HepG2 (cell line): Measurements from ENCODE around the gene PDLIM5. TPM values are rescaled to one million over a fixed set of nuclear protein-coding genes. Genes with fewer than 3 reads are reported as not detected.

Source experiments
- ATAC-seq: fragments of 200-7000 bp; cut with Tn5 transposase; 3 replicates; pipeline ENCODE4 v1.9.1; 2020; ENCODE audit warnings: mild to moderate bottlenecking, moderate library complexity
- BruUV-seq: library from RNA; stranded (reverse); fragments of 400-500 nt; replicated peaks from 2 replicates; lab custom pipeline; 2021; lab: Mats Ljungman, UMichigan
- CTCF ChIA-PET: fragments of 300-600 bp; formaldehyde crosslinking; extraction: SDS; loops from one replicate; lab custom pipeline; 2021; ENCODE audit warnings: low total read pairs, inconsistent platforms, low intra/inter-chr PET ratio; lab: Yijun Ruan, JAX
- POLR2A ChIA-PET: fragments of 350-600 bp; sonication (Branson Sonifier 250); formaldehyde crosslinking; loops from one replicate; lab custom pipeline; 2020; ENCODE audit warnings: antibody characterized with exemption, inconsistent platforms; lab: Yijun Ruan, JAX
- DNase-seq: peaks from one replicate; pipeline ENCODE4 v3.0.0-alpha.2; 2015; ENCODE audit warnings: low spot score
- FAIRE-seq: peaks from 3 replicates; lab custom pipeline; 2011; peaks lifted over from hg19 to GRCh38; lab: Jason Lieb, UNC
- H2AFZ ChIP-seq: one replicate; pipeline ENCODE4 v1.6.1; 2011; ENCODE audit warnings: low read length, inconsistent platforms
- H3K27ac ChIP-seq: fragments of 300-600 bp; 3 replicates; pipeline ENCODE4 v1.8.0; 2011; ENCODE audit warnings: mixed run types, mild to moderate bottlenecking, mixed read lengths, low read length, inconsistent platforms; ENCODE audit not compliant: insufficient read depth; ENCODE audit errors: extremely low read length
- H3K27me3 ChIP-seq, 2 experiments: fragments of 200-600 bp in 1 of 2; 2 replicates in 1 of 2; 3 replicates in 1 of 2; pipeline versions ENCODE4 v1.6.0 to v1.8.0; 2011; ENCODE audit warnings: low read length in 2 of 2, mild to moderate bottlenecking in 2 of 2, moderate library complexity in 2 of 2, inconsistent platforms in 1 of 2; ENCODE audit not compliant: insufficient read depth in 2 of 2, control insufficient read depth in 1 of 2
- H3K36me3 ChIP-seq, 2 experiments: fragments of 200-600 bp in 1 of 2; replicated peaks in 1 of 2; 2 replicates in 1 of 2; 3 replicates in 1 of 2; pipeline versions ENCODE4 v1.5.1 to v1.8.0; 2011; ENCODE audit warnings: low read length in 2 of 2, inconsistent platforms in 1 of 2; ENCODE audit not compliant: insufficient read depth in 2 of 2, control insufficient read depth in 1 of 2
- H3K4me1 ChIP-seq: 2 replicates; pipeline ENCODE4 v1.5.1; 2012; ENCODE audit warnings: low read length, inconsistent platforms; ENCODE audit not compliant: insufficient read depth
- H3K4me2 ChIP-seq: 2 replicates; pipeline ENCODE4 v1.6.0; 2011; ENCODE audit warnings: low read depth, low read length, inconsistent platforms
- H3K4me3 ChIP-seq, 3 experiments: fragments of 200-600 bp in 1 of 3; sonication (generic), shearing (Covaris generic) in 1 of 3; replicated peaks in 1 of 3; 2 replicates each; pipeline ENCODE4 v1.5.1; 2011 to 2016; ENCODE audit warnings: low read length in 3 of 3, inconsistent platforms in 2 of 3, low read depth in 2 of 3, mild to moderate bottlenecking in 2 of 3, control low read depth in 1 of 3, mixed read lengths in 1 of 3; ENCODE audit not compliant: insufficient read depth in 1 of 3
- H3K79me2 ChIP-seq: one replicate; pipeline ENCODE4 v1.6.1; 2011; ENCODE audit warnings: low read length, inconsistent platforms; ENCODE audit not compliant: insufficient read depth
- H3K9ac ChIP-seq: 2 replicates; pipeline ENCODE4 v1.6.0; 2011; ENCODE audit warnings: mild to moderate bottlenecking, low read depth, low read length, inconsistent platforms; ENCODE audit not compliant: insufficient read depth
- H3K9me3 ChIP-seq: 2 replicates; pipeline ENCODE4 v1.5.1; 2012; ENCODE audit warnings: mild to moderate bottlenecking, low read length
- H4K20me1 ChIP-seq: 2 replicates; pipeline ENCODE4 v1.6.0; 2011; ENCODE audit warnings: inconsistent platforms, mild to moderate bottlenecking, low read length, moderate library complexity; ENCODE audit not compliant: insufficient read depth
- RARG ChIP-seq: sonication (generic); formaldehyde crosslinking; IDR thresholded peaks from 2 replicates; pipeline ENCODE4 v1.4.0; 2020; ENCODE audit warnings: low read depth, mild to moderate bottlenecking, missing genetic modification reagents
- RFX3 ChIP-seq: IDR thresholded peaks from 2 replicates; pipeline ENCODE4 v1.6.1; 2016; ENCODE audit warnings: missing biosample characterization, missing genetic modification reagents
- SATB2 ChIP-seq: sonication (generic); formaldehyde crosslinking; IDR thresholded peaks from 2 replicates; pipeline ENCODE4 v1.5.0; 2020; ENCODE audit warnings: missing genetic modification reagents
- SIX4 ChIP-seq: sonication (generic); formaldehyde crosslinking; IDR thresholded peaks from 2 replicates; pipeline ENCODE4 v1.4.0; 2020; ENCODE audit warnings: missing genetic modification reagents
- SMAD3 ChIP-seq: sonication (generic); formaldehyde crosslinking; IDR thresholded peaks from 2 replicates; pipeline ENCODE4 v1.4.0; 2020; ENCODE audit warnings: missing genetic modification reagents
- TEF ChIP-seq: sonication (generic); formaldehyde crosslinking; IDR thresholded peaks from 2 replicates; pipeline ENCODE4 v1.5.0; 2020; ENCODE audit warnings: missing genetic modification reagents
- ZIK1 ChIP-seq: sonication (generic); formaldehyde crosslinking; IDR thresholded peaks from 2 replicates; pipeline ENCODE4 v1.5.0; 2020; ENCODE audit warnings: mild to moderate bottlenecking, low read depth, missing genetic modification reagents, borderline replicate concordance
- ZNF484 ChIP-seq: sonication (generic); formaldehyde crosslinking; IDR thresholded peaks from 2 replicates; pipeline ENCODE4 v1.5.1; 2020; ENCODE audit warnings: mild to moderate bottlenecking, low read depth, missing genetic modification reagents, borderline replicate concordance
- ZNF639 ChIP-seq: conservative IDR thresholded peaks from 2 replicates; pipeline ENCODE4 v1.6.1; 2018; ENCODE audit warnings: missing genetic modification reagents
- ZNF709 ChIP-seq: sonication (generic); formaldehyde crosslinking; IDR thresholded peaks from 2 replicates; pipeline ENCODE4 v1.5.0; 2020; ENCODE audit warnings: mild to moderate bottlenecking, missing genetic modification reagents
- WGBS: methylation state at CpG from one replicate; pipeline ENCODE4 v1.1.6; 2017; ENCODE audit warnings: low lambda C conversion rate; 5-methylcytosine and 5-hydroxymethylcytosine counted together
- in situ Hi-C: cut with HindIII; loops from 2 replicates; pipeline ENCODE4 v1.10.0; 2017; ENCODE audit warnings: low pct_unique_long_range_greater_than_20kb; ENCODE audit not compliant: extremely low pct_ligation_motif_present
- intact Hi-C: fragments of 100-400 bp; cut with micrococcal nuclease; formaldehyde crosslinking; loops from one replicate; pipeline ENCODE4 v1.10.0; 2022; ENCODE audit not compliant: unreplicated experiment
- polyA plus RNA-seq, 8 experiments: library from polyadenylated mRNA; depleted of rRNA in 3 of 8; stranded (reverse) in 7 of 8; unstranded in 1 of 8; fragments of >200 nt; fragmentation: Illumina TruSeq in 4 of 8; extraction: Trizol in 4 of 8; gene quantifications; 2 replicates each; pipeline versions ENCODE4 v1.2.1 to v1.2.3, GENCODE V29; 2011 to 2016; ENCODE audit warnings: low read depth in 4 of 8, missing spikeins in 1 of 8, mixed read lengths in 1 of 8; ENCODE audit not compliant: insufficient read depth in 1 of 8
- total RNA-seq, 5 experiments: library from RNA; depleted of rRNA; stranded (reverse); fragments of >200 nt; fragmentation: Illumina TruSeq; extraction: Trizol; gene quantifications; 2 replicates each; pipeline ENCODE4 v1.2.3, GENCODE V29; 2016; ENCODE audit warnings: low read depth in 1 of 5
- TF ChIP-seq, protein P1 (sequence below): sonication (generic); formaldehyde crosslinking; IDR thresholded peaks from 2 replicates; pipeline ENCODE4 v1.4.0; 2020; ENCODE audit warnings: missing genetic modification reagents, borderline replicate concordance

PDLIM5 gene
- total and polyA plus RNA-seq, 2 of the 13 experiments (the other 11 are each of a cell fraction or from before 2014, with no cell fraction given): 52.8 to 119 TPM

DNA sequence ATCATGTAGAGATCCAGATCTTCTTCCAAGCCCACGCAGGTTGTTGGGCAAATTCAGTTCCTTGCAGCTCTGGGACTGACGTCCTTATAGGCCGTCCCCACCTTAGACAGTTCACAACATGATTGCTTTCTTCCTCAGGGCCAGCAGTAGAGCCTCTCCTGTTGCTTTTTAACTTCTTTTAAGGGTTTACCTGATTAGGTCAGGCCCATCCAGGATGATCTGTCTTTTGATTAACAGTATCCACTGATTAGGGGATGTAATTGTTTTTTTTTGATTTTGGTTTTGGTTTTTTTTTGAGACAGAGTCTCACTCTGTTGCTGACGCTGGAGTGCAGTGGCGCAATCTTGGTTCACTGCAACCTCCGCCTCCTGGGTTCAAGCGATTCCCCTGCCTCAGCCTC is 197.0 kb downstream of the PDLIM5 start:
- no peak overlapping the region for H3K4me2 ChIP-seq
- H4K20me1 ChIP-seq: no peaks in the 10 kb centered on the region
- no peak for DNase-seq
- no peaks in the 10 kb centered on the region for H3K9me3 ChIP-seq
- no peak overlapping the region for H2AFZ ChIP-seq
- H3K4me3 ChIP-seq: no peak overlapping the region
- TF ChIP-seq TEF (CRISPR knock-in tag) (no peak), RARG (no peak)
- TF ChIP-seq, all 625 proteins: peak for 0
- intact Hi-C loops: no loop called here
- Histone ChIP-seq H3K36me3 (peaks cover 6 to 22% of the 10 kb centered on the region in 2 experiments; a peak in 4 of 5 replicates), H3K79me2 (no peaks in the 10 kb centered on the region), H3K27ac (no peak overlapping the region), H3K9ac (no peak overlapping the region), H3K4me1 (no peaks in the 10 kb centered on the region), H3K27me3 (no peaks in the 10 kb centered on the region)
- CTCF ChIA-PET: no interaction called here
- ATAC-seq (no peak; the same call in 2 of the 3 replicates), FAIRE-seq (no peak)
- 97% methylated on average over 7 of the region's 7 CpGs for WGBS
- POLR2A ChIA-PET: no interaction called here
- in situ Hi-C loops: no loop called here
- BruUV-seq: no TSS peak

- BruUV-seq: no TSS peak
- no peak for TF ChIP-seq ZIK1
- TF ChIP-seq SATB2 (CRISPR knock-in tag): no peak
- TF ChIP-seq ZNF639 (CRISPR knock-in tag): no peak
- TF ChIP-seq ZNF709 (CRISPR knock-in tag): no peak
- no peak for TF ChIP-seq RFX3 (CRISPR knock-in tag)
- no peak for TF ChIP-seq SMAD3 (CRISPR knock-in tag)
- TF ChIP-seq, protein P1, sequence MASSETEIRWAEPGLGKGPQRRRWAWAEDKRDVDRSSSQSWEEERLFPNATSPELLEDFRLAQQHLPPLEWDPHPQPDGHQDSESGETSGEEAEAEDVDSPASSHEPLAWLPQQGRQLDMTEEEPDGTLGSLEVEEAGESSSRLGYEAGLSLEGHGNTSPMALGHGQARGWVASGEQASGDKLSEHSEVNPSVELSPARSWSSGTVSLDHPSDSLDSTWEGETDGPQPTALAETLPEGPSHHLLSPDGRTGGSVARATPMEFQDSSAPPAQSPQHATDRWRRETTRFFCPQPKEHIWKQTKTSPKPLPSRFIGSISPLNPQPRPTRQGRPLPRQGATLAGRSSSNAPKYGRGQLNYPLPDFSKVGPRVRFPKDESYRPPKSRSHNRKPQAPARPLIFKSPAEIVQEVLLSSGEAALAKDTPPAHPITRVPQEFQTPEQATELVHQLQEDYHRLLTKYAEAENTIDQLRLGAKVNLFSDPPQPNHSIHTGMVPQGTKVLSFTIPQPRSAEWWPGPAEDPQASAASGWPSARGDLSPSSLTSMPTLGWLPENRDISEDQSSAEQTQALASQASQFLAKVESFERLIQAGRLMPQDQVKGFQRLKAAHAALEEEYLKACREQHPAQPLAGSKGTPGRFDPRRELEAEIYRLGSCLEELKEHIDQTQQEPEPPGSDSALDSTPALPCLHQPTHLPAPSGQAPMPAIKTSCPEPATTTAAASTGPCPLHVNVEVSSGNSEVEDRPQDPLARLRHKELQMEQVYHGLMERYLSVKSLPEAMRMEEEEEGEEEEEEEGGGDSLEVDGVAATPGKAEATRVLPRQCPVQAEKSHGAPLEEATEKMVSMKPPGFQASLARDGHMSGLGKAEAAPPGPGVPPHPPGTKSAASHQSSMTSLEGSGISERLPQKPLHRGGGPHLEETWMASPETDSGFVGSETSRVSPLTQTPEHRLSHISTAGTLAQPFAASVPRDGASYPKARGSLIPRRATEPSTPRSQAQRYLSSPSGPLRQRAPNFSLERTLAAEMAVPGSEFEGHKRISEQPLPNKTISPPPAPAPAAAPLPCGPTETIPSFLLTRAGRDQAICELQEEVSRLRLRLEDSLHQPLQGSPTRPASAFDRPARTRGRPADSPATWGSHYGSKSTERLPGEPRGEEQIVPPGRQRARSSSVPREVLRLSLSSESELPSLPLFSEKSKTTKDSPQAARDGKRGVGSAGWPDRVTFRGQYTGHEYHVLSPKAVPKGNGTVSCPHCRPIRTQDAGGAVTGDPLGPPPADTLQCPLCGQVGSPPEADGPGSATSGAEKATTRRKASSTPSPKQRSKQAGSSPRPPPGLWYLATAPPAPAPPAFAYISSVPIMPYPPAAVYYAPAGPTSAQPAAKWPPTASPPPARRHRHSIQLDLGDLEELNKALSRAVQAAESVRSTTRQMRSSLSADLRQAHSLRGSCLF (CRISPR knock-in tag): no peak
- TF ChIP-seq ZNF484 (CRISPR knock-in tag): no peak
- TF ChIP-seq SIX4 (CRISPR knock-in tag): no peak
Measured at GRCh38 chr4:94649381-94650133, 197.8 kb downstream of the PDLIM5 start.

More at GRCh38 chr4:94649381-94650133, 197.8 kb downstream of the PDLIM5 start:
- H3K79me2 ChIP-seq: no peaks in the 10 kb centered on the region
- H3K9ac ChIP-seq: no peak overlapping the region
- H4K20me1 ChIP-seq: no peaks in the 10 kb centered on the region
- peaks cover 8 to 22% of the 10 kb centered on the region in 2 experiments for H3K36me3 ChIP-seq
- no peak overlapping the region for H2AFZ ChIP-seq
- CTCF ChIA-PET: no interaction called here
- FAIRE-seq (no peak), DNase-seq (no peak), ATAC-seq (no peak)
- no peak overlapping the region for H3K4me2 ChIP-seq
- no peaks in the 10 kb centered on the region for H3K4me1 ChIP-seq
- in situ Hi-C loops (no loop called here), intact Hi-C loops (no loop called here)
- no peak overlapping the region for H3K4me3 ChIP-seq
- H3K9me3 ChIP-seq: no peaks in the 10 kb centered on the region
- POLR2A ChIA-PET: no interaction called here
- no peak overlapping the region for H3K27ac ChIP-seq
- 98% methylated on average over 1 of the region's 1 CpG for WGBS
- H3K27me3 ChIP-seq: no peaks in the 10 kb centered on the region
